OCI-LY3 (cell line): ENCODE results near the gene LRRC46.

Source experiments
- EZH2phosphoT487 ChIP-seq: fragments of 200-600 bp; shearing (Covaris generic); IDR thresholded peaks from 2 replicates; pipeline ENCODE4 v1.6.1; 2018; ENCODE audit warnings: antibody characterized with exemption, mixed run types, low read depth
- TF ChIP-seq, protein P1 (sequence below): fragments of 200-600, 300-600 bp; sonication (generic); IDR thresholded peaks from 2 replicates; pipeline ENCODE4 v1.5.1; 2014; ENCODE audit warnings: antibody characterized with exemption, low read length, low read depth

DNA sequence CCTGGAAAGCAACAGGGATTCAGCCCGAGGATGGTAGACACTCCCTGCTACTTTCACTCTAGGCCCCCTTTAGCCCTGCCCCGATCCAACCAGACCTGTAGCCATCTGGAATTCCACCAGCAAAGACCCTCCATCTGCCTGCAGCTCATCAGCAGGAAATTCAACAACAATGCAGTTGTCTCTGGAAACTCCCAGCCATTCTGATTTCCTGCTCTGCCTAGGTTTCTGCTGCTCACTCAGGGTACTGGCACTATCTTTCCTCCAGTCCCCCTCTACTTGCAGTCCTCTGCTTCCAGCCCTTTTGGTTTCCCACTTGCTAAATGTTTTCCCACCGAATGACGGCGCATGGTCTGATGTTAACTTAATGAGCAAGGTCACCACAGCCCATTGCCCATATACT, 22.1 kb downstream of the LRRC46 start:
- TF ChIP-seq, protein P1, sequence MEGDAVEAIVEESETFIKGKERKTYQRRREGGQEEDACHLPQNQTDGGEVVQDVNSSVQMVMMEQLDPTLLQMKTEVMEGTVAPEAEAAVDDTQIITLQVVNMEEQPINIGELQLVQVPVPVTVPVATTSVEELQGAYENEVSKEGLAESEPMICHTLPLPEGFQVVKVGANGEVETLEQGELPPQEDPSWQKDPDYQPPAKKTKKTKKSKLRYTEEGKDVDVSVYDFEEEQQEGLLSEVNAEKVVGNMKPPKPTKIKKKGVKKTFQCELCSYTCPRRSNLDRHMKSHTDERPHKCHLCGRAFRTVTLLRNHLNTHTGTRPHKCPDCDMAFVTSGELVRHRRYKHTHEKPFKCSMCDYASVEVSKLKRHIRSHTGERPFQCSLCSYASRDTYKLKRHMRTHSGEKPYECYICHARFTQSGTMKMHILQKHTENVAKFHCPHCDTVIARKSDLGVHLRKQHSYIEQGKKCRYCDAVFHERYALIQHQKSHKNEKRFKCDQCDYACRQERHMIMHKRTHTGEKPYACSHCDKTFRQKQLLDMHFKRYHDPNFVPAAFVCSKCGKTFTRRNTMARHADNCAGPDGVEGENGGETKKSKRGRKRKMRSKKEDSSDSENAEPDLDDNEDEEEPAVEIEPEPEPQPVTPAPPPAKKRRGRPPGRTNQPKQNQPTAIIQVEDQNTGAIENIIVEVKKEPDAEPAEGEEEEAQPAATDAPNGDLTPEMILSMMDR: no peak
- TF ChIP-seq EZH2phosphoT487: no peak
